ENCODE data around the gene EYA4.
"Not testable (repeated sequence)": the region's sequence is repeated elsewhere in the genome, so short reads cannot be mapped to it uniquely, and the experiment has no call there.

EYA4 gene

GRCh38 chr6:133353061-133353460 lies 111.9 kb downstream of the EYA4 start:
- no peak for DNase-seq

GRCh38 chr6:133355922-133356321 lies 114.8 kb downstream of the EYA4 start:
- DNase-seq, result no peak

GRCh38 chr6:133358574-133359150 lies 117.5 kb downstream of the EYA4 start:
- no peak for DNase-seq

- no peak for DNase-seq
Observed at GRCh38 chr6:133359256-133359655, 118.1 kb downstream of the EYA4 start.

- no peak for DNase-seq
Observed at GRCh38 chr6:133359760-133360159, 118.6 kb downstream of the EYA4 start.

GRCh38 chr6:133360194-133360593 lies 119.0 kb downstream of the EYA4 start:
- no peak for DNase-seq

- DNase-seq, result no peak
Observed at GRCh38 chr6:133362813-133363212, 121.7 kb downstream of the EYA4 start.

- DNase-seq, result no peak
Observed at GRCh38 chr6:133368664-133369063, 127.5 kb downstream of the EYA4 start.

- no peak for DNase-seq
Observed at GRCh38 chr6:133369773-133370272, 128.7 kb downstream of the EYA4 start.

- no peak for DNase-seq
Observed at GRCh38 chr6:133376743-133377142, 135.6 kb downstream of the EYA4 start.

GRCh38 chr6:133377219-133377618 lies 136.1 kb downstream of the EYA4 start:
- no peak for DNase-seq

- DNase-seq, result no peak
Observed at GRCh38 chr6:133380047-133380446, 138.9 kb downstream of the EYA4 start.

GRCh38 chr6:133380723-133381122 lies 139.6 kb downstream of the EYA4 start:
- no peak for DNase-seq

GRCh38 chr6:133388731-133389130 lies 147.6 kb downstream of the EYA4 start:
- no peak for DNase-seq

- no peak for DNase-seq
Observed at GRCh38 chr6:133390168-133390567, 149.0 kb downstream of the EYA4 start.

- no peak for DNase-seq
Observed at GRCh38 chr6:133392015-133392414, 150.9 kb downstream of the EYA4 start.

GRCh38 chr6:133392641-133393040 lies 151.5 kb downstream of the EYA4 start:
- DNase-seq, result no peak

- DNase-seq, result no peak
Observed at GRCh38 chr6:133393891-133394290, 152.7 kb downstream of the EYA4 start.

- DNase-seq, result no peak
Observed at GRCh38 chr6:133394630-133395029, 153.5 kb downstream of the EYA4 start.

GRCh38 chr6:133396233-133396983 lies 155.3 kb downstream of the EYA4 start:
- no peak for DNase-seq

GRCh38 chr6:133396984-133397348 lies 155.8 kb downstream of the EYA4 start:
- no peak for DNase-seq

- not testable (repeated sequence) for DNase-seq
Observed at GRCh38 chr6:133397601-133398000, 156.4 kb downstream of the EYA4 start.

- no peak for DNase-seq
Observed at GRCh38 chr6:133399426-133399825, 158.3 kb downstream of the EYA4 start.

- DNase-seq, result no peak
Observed at GRCh38 chr6:133404151-133404550, 163.0 kb downstream of the EYA4 start.

- DNase-seq, result no peak
Observed at GRCh38 chr6:133404728-133405127, 163.6 kb downstream of the EYA4 start.
